GM21529 (cell line): ENCODE data around the gene RPS3.

Source experiments
- ATAC-seq: cut with Tn5 transposase; IDR thresholded peaks from one replicate; pipeline ENCODE4 v1.9.1; 2021; ENCODE audit not compliant: unreplicated experiment

RPS3 gene

DNA sequence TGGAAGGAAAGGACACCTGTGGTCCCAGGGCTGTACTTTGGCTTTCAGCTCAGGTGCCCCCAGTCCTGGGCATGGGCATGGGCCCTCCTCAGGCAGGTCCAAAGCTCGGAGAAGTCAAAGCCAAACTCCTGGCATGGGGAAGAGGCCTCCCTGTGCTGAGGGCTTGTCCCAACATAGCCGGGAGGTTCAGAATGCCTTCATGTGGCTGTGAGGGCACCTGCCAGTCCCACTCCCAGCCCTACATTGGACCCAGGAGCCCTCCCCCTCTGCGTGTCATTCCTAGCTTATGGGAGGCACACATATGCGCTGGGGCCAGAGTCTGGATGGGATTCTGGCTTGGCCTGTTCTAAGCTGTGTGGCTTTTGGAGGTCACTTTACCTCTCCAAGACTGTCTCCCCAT lies 34.7 kb downstream of the RPS3 start:
- no peak for ATAC-seq

DNA sequence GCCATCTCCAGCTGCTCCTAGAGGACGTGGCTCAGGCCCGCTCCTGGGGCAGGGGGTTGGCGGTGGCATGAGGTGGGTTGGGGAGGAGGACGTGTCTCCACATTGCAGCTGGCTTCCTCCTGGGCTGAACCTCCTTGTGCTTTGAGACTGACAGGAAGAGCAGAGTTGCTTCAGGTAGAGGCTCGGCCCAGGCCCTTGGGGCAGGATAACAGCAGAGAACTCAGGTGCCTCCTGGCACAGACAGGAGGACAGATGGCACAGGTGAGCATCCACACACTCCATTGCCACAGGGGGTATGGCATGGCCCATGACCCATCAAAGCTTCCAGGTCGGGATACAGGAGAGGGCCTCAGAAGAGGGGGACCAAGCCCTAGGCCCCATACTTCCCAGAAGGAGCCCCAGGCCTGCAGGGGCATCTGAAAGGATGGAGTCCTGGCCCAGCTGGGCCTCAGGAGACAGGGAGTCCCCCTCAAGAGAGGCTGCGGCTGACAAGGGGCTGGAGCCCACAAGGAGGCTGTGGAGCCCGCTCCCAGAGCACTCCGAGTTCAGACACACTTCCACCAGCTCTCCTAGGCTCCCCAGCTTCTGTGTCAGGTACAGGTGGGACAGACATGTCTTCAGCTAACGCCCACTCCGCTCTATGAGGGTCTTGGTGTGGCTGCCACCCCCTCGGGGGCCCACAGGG lies 35.7 kb downstream of the RPS3 start:
- ATAC-seq, result no peak

DNA sequence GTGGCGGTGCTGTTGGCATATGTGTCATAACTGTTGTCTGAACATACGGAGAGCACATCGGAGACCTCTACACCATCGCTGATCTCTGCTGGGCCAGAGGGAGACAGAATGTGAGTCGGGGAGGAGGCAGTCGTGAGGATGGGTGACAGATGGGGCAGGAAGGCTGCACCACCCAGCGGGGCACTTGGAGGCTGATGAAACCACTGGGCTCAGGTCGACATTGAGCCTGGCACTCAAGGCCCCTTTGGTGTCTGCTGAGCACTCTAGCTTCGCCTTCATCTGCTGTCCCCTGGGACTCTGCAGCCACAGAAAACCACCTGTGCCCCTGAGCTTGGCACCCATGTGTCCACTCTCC lies 36.2 kb downstream of the RPS3 start:
- ATAC-seq, result no peak

DNA sequence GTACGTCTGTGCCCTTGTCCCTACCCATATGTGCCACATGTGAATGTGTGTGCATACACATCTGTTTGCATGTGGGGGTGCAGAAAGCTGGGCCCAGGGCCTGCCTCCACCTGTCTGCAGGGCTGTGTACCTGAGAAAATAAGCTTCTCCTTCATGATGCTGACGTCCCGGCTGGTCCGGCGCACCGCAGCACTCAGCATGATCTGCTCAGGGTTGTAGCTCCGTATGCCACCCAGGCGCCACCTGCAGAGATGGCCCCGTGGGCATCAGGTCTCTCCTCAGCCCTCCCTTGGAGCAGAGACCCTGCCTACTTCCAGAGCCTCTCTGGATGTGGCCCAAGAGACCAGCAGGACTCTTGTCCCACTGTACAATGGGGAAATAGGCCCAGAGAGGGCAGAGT lies 37.5 kb downstream of the RPS3 start:
- ATAC-seq, result no peak

DNA sequence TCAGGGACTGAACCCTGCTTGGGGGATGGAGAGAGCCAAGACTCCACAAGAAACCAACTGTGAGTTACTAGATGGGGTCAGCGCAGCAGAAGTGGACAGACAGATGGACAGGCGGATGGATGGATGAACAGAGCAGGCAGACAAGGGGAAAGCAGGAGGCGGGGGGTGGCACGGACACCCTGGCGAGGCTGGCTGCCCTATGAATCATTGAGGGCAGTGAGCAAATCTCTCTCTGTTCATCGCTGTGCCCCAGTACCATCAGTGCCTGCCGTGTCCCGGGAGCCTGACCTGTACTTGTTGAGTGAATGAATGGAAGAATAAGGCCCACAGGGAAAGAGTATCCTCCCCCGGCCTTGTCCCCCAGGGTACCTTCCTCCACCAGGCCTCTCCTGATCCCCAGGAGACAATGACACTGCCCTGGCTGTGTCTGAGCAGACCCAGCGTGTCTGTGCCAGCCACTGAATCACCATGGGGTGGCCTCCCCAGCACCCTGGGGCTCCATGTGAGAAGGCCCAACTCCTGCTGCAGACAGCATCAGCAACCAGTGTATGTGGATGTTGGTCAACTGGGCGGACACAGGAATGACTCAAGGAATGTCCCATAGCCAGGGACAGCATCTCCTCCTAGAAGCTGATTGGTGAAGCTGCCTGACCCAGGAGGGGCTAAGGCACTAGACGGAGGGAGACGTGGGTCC lies 38.8 kb downstream of the RPS3 start:
- no peak for ATAC-seq

DNA sequence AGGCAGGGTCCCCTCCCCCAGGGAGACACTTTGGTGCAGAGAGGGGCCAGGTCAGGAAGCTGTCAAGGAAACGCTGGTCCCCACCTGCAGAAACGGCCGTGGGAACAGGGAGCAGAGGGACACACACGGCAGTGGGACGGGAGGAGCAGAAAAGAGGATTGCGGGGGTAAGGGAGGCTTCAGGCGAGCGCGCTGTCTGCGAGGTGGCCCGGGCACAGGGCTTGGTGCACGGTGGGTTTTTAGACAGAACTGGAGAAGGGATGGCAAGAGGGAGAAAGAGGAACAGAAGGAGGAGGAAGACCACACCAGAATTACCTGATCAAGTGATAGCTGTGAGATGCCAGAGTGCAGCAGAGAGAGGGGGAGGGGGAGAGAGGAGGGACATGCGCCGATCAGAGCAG lies 39.7 kb downstream of the RPS3 start:
- no peak for ATAC-seq

DNA sequence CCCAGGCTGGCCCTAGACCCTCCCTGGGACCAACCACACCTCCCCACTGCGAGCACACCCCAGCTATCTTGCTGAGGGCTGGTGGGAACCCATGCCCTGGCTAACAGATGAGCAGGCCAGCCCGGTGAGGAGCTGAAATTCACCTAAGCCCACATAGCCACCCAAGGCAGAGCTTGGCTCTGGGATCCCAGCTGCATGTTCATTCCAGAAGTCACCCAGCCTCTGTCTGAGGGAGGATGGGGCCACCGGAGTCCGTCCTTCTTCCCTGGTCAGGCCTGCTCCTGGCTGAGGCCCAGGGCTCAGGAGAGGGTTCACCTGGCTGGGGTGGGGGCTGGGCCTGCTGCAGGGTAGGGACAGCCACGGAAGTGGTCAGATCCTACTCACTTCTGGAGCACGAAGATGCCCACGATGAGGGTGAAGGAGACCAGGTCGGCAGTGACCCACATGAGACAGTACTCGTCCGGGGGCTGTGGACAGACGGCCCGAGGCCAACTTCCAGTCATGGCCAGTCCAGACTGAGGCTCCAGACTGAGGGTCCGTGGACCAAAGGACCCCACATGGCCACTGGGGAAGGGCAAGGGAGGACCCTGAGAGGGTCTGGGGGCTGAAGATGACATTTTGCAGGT lies 40.3 kb downstream of the RPS3 start:
- ATAC-seq, result no peak

DNA sequence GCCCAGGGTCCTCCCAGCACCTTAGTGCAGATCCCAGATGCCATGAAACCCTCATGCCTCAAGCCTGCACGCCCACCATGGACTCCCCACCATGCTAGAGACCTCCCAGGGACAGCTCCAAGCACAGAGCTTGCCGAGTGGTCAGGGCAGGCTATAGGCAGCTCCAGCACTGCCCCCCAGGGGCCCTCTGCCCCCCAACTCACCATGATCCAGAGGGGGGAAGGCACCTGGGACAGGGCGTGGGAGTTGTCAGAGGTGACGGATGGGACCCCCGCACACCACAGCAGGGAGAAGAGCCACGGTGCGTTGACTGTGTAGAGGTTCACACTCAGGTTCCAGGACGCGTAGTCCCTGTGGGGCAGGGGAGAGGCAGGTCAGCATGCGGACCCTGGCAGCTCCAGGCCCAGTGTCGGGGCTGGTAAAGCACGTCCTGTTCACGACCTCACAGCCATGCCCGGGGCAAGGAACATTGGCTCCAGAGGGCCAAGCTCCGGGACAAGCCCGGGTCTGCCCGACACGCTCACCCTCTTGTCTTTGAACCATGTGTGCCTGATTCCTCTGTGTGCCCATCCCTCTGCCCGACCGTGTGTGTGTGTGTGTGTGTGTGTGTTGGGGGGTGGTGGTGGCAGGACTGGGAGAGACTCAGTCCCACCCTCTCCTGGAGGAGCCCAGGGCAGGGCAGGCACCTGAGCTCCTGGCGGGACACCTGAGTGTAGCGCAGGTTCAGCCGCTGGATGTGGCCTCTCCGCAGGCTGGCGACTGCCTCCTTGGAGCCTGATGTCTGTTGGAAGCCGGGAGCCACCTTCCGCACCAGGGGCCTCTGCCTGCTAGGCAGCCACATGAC lies 41.9 kb downstream of the RPS3 start:
- no peak for ATAC-seq

DNA sequence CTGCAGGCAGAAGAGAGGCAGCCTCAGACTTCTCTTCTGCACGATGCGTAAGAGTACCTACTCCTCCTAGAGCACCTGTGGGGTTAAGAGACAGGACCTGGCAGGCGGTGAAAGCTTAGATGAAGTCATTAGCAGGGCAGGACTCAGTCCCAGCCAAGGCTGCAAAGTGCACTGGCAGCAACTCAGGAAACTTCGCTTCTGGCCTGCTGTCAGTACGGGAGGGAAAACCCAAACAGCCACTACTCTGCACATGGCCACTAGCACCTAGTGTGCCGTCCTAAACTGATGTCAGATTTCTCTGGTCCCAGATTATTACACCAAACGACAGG lies 42.5 kb downstream of the RPS3 start:
- ATAC-seq, result no peak

DNA sequence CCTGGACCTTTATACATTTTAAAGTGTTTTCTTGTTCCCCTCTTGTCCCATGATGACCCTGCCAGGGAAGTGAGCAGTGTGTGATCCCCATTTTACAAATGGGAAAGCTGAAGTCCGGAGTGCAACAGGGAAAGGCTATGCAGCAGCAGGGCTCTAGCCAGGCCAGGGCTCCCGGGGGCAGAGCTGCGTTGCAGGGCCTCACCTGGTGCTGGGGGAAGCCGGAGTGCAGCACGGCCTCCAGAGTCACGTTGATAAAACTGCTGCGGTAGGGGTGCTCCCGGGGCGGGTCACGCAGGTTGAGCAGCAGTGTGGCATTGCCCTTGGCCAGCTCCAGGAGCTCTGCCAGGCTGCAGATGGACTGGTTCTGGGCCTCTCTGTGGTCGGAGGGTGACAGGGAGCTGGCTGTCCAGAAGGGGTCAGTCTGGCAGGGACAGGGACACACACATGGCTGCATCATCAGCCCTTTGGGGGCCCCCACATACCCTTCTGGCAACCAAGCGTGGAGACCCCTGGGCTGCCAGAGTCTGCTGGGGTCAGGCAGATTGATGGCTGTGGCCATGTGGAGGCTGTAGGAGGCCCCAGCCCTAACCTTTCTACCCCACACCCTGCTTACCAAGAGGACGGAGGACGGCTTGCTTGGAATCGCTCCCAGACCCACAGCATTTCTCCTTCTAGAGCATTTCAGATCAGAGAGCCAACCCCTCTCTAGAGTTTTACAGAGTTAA lies 43.0 kb downstream of the RPS3 start:
- no peak for ATAC-seq

DNA sequence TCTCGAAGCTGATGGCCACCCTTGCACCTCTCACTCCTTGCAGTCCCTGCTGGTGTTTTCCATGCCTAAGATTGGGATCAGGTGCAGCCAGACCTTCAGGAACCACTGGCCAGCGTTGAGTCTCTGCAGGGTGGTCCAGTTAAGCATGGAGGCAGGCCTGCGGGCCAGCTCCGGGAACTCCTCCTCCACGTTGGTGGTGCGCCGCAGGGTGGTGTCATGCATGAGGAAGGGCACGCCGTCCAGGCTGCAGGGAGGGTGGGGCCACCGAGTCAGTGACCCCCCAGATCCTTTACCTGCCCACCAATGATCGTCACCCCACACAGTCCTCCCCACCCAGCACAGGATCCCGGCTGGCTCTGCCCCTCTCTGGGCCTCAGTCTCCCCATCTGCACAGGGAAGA lies 43.7 kb downstream of the RPS3 start:
- no peak for ATAC-seq

DNA sequence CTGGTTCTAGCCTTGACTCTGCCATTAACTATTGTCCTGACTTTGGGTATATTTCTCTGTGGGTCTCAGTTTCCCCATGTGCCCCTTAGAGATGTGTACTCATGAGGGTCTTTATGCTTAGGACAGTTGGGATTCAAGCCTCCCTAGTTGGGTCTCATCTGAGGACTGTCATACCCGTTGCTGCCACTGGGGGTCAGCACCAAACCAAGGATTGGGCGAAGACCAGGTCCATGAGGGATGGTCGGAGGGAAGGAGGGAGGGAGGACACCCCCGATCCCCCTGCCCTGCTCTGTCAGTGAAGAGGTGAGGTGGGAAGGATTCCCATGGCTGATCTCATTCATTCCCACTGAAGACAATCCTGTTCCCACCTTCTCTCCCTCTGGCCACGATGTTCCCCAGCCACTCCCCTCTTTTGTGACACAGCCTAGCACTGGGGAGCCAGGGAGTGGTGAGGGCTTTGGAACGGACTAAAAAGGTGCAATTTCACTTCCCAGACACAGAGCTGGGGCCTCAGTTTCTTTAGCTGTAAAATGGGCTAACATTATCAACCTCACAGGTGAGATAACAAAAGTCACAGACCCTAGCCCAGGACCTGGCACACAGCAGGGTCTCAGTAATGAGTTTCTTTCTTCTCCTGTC lies 46.1 kb downstream of the RPS3 start:
- ATAC-seq, result peak; percentile 57

DNA sequence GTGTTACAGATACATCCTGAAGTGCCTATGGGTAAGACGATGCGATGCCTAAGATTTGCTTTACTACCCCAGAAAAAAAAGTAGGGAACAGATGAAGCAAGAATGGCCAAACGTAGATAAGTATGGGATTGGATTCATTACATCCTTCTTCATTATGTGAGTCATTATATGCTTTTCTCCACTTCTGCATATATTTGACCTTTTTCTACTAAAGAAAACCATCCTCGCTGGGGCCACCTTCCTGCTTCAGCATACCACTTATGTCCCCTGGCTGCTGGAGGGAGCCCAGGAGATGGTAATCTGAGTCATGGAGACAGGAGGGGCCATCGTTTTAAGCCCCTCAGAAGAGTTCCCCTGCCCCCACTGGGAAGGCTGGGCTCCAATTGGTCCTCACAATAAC lies 48.1 kb downstream of the RPS3 start:
- ATAC-seq, result no peak

DNA sequence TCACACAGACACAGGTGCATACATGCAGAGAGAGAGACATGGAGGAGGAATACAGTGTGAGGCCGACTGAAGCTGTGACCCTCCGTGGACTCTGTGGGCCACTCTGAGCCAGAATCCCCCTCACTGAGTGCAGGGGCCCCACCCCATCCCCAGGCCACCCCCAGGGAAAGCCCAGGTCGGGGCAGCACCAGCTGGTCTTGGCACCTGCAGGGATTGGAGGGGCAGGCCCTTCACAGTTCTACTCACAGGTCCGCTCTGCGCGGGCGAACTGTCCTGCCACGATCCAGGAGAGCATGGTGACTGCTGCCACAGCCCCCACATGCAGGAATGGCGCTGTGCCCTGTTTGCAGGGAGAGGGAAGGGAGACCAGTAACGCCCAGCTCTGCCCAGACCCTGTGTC lies 50.0 kb downstream of the RPS3 start:
- no peak for ATAC-seq

DNA sequence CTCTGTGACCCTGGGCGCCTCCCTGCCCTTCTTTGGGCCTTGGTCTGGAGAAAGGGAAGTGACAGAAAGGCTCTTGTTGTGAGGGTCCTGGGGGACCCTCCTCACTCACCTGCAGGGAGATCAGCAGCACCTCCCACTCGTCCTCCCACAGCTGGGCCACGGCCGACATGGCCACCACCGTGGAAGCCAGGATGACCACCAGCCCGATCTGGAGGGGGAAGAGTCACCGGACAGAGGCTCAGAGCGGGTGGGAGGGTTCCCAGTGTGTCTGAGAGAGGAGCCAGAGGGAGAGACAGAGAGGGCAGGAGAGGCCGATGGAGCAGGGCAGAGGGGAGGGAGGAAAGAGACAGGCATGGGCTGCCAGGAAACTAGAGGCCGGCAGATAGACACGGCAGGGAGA lies 50.5 kb downstream of the RPS3 start:
- ATAC-seq, result no peak

DNA sequence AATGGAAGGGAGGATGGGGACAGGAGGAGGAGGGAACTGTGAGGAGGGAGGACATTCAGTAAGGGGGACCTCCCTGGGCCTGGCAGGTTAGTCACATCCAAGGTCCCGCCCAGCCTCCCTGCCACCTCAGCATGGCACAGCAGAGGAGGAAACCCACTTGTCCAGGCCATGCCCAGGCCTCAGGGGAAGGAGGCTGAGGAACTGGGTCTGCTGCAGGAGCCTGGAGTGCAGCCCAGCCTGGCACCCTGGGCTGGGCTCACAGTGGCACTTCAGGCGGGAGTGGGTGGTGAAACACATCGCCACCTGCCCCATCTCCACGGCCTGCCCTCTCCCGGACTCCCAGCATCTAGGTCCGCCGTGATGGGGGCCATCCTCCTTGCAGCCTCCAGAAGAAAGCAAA lies 50.9 kb downstream of the RPS3 start:
- no peak for ATAC-seq

DNA sequence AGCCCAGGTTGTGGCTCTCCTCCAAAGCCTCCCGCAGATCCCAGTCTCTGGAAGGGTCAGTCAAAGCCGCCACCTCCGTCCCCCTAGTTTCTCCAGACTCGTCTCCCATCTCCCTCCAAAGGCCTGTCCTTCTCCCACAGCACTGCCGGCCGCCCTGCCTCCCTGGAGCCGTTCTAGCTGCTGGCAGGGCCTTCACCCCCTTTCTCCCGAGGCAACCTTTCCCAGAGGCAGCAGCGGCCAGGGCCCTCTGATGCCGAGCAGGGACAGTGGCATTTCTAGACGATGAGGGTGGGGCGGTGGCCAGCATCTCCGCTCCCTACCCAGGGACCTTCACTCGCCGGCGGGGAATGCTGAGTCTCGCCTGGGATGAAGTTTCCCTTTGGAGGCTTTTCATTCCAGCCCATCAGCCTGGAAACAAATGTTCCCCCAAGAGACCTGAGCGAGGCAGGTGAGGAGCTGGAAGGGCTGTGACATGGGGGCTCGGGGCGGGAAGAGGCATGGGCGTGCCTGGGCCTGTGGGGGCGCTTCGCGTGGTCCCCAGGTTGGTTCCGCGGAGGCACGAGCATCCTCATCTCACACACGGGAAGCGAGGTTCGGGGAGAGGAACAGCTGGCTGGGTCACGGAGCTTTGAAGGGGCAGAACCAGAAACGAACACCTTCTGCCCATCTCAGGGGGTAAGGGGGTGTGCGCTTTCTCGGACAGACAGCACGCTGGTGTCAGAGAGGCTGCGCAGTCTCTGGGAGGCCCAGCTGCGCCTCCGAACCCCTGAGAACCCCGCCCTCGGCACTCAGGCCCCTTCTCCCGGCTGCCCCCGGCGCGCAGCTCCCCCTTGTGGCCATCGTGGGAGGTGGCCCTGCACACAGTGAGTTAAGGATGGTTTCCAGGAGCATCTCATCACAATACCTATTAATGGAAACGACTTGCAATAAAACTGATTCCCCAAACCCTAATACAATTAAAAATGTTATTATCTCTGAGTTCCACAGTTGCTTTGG lies 51.8 kb downstream of the RPS3 start:
- no peak for ATAC-seq

DNA sequence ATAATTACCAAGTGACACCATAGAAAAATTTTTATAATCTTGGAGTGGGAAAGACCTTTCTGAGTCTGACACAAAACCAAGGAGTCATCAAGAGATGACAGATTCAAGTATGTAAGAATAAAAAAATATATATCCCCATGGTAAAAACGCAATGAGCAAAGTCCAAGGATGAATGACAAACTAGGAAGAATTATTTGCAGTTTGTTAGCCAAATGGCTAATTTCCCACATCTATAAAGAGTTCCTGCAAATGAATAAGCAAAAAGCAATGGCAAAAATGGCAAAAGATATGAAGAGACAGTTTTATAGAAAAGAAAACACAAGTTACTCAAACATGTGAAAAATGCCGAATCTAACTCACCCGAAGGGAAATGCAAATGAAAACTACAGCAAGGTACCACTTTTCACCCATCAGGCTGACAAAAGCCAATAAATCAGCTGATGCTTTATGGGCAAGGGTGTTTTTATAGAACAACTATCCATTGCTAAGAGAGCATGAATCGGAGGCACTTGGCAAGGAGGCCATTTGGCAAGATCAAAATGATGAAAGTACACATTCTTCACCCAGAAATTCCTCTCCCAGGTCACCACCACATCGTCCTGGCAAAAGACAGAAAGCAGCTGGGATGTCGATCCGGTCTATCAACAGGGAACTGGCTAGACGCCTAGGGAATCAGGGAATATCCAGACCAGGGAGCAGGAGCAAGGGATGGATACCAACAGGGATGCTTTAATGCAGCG lies 54.8 kb downstream of the RPS3 start:
- no peak for ATAC-seq

DNA sequence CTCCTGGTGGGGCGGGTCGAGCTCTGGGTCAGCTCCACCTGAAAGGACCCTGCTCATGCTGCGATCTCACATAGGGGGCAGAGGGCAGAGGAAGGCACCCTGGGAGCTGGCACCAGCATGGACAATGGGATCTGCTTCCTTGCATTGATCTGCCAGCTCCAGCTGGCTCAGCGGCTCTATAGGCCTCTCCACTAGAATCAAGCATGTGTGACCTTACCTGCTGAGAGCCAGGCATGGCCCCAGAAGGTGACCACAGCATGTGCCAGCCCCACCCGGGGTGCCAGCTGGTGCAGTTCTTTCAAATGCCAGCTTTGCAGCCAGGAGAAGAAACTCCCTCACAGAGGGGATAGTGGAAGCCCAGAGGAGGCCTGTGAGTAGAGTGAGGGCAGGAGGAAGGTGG lies 55.7 kb downstream of the RPS3 start:
- no peak for ATAC-seq
